Memory B cell (primary cell): ENCODE measurements around the gene TMEM30B.

ENCODE experiments used
- ATAC-seq: fragments of 150-1000 bp; cut with Tn5 transposase; 2 replicates; pipeline ENCODE4 v1.10.0; 2021; ENCODE audit warnings: low read depth, mild to moderate bottlenecking, moderate library complexity
- DNase-seq, 2 donors: peaks; one replicate each; pipeline ENCODE4 v3.0.0; 2022; ENCODE audit warnings: low spot score in 2 of 2
- H3K27ac Mint-ChIP-seq: one replicate; pipeline ENCODE4 v1.8.0; 2022; ENCODE audit warnings: mild to moderate bottlenecking, moderate library complexity, mixed read lengths
- H3K27me3 Mint-ChIP-seq: one replicate; pipeline ENCODE4 v1.8.0; 2022; ENCODE audit warnings: mixed read lengths
- H3K36me3 Mint-ChIP-seq: one replicate; pipeline ENCODE4 v1.8.0; 2022; ENCODE audit warnings: mild to moderate bottlenecking, mixed read lengths
- H3K4me1 Mint-ChIP-seq: one replicate; pipeline ENCODE4 v1.8.0; 2022; ENCODE audit warnings: mixed read lengths
- H3K4me3 Mint-ChIP-seq: one replicate; pipeline ENCODE4 v1.8.0; 2022; ENCODE audit warnings: mild to moderate bottlenecking, moderate library complexity, mixed read lengths
- H3K9me3 Mint-ChIP-seq: one replicate; pipeline ENCODE4 v1.8.0; 2022; ENCODE audit warnings: mixed read lengths

TMEM30B gene

GRCh38 chr14:61288228-61288627 lies 7.1 kb upstream of the TMEM30B start:
- Mint-ChIP-seq H3K36me3 (no peaks in the 10 kb centered on the region), H3K9me3 (no peaks in the 10 kb centered on the region), H3K4me3 (no peak overlapping the region), H3K27me3 (peaks cover 8% of the 10 kb centered on the region), H3K4me1 (no peaks in the 10 kb centered on the region), H3K27ac (no peak overlapping the region)
- ATAC-seq (no peak), DNase-seq (no peak)

DNA sequence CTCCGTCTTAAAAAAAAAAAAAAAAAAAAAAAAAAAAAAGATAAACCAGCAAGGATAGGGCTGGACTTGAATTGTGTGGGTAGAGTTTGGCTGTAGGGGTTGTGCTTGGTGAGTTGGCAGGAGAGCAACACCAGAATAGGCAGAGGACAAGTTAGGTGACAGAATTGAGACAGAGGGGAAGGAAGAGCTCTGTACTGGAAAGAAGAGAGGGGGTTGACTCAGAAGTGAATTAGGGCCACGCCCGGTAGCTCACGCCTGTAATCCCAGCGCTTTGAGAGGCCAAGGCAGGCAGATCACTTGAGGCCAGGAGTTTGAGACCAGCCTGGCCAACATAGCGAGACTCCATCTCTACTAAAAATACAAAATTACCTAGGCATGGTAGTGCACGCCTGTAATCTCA lies 6.1 kb upstream of the TMEM30B start:
- Mint-ChIP-seq H3K4me3 (no peak overlapping the region), H3K27me3 (peaks cover 12% of the 10 kb centered on the region), H3K4me1 (no peaks in the 10 kb centered on the region), H3K36me3 (no peaks in the 10 kb centered on the region), H3K27ac (no peak overlapping the region), H3K9me3 (no peaks in the 10 kb centered on the region)
- ATAC-seq: no peak
- no peak for DNase-seq

DNA sequence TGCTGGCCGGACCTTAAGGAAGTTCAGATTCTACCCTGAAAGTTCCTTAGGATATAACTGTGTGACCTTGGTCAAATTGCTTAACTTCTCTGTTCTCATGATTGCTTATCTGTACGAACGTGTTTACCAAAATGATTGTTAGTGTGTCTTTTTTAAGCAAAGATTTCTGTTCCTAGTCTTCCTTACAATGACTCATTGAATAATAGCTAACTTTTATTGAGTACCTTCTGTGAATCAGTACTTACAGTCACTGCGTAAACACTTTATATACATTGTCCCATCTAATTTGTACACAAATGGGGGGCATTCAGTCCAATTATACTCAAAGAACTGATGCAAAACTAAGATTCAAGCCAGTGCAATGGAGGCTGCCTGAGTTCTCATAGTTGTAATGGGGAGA lies 4.2 kb upstream of the TMEM30B start:
- H3K27ac Mint-ChIP-seq: no peak overlapping the region
- DNase-seq (no peak), ATAC-seq (no peak)
- H3K27me3 Mint-ChIP-seq: peaks cover 16% of the 10 kb centered on the region
- H3K4me1 Mint-ChIP-seq: peaks cover 3% of the 10 kb centered on the region
- H3K36me3 Mint-ChIP-seq: no peaks in the 10 kb centered on the region
- no peaks in the 10 kb centered on the region for H3K9me3 Mint-ChIP-seq
- no peak overlapping the region for H3K4me3 Mint-ChIP-seq

GRCh38 chr14:61284001-61284400 lies 2.9 kb upstream of the TMEM30B start:
- H3K9me3 Mint-ChIP-seq: no peaks in the 10 kb centered on the region

DNA sequence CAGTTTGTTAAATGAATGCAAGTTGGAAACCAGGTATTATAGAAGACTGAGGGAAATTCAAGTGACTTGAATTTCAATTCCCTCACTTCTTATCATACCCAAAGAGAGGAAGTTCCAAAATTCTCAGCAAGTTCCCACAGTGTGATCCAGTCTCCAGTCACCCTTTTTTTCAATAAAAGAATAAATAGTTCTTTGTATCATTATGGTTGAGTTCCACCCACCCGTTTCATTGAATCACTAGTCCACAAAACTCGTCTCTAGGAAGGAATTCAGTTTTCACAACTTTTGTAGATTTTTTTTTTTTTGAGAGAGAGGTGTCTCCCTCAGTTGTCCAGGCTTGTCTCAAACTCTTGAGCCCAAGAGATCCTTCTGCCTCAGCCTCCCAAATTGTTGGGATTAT lies 1.6 kb upstream of the TMEM30B start:
- DNase-seq: no peak
- no peak overlapping the region for H3K4me3 Mint-ChIP-seq
- H3K27me3 Mint-ChIP-seq: peaks cover 30% of the 10 kb centered on the region
- H3K9me3 Mint-ChIP-seq: no peaks in the 10 kb centered on the region
- ATAC-seq: no peak
- H3K36me3 Mint-ChIP-seq: no peaks in the 10 kb centered on the region
- H3K4me1 Mint-ChIP-seq: peaks cover 6% of the 10 kb centered on the region
- no peak overlapping the region for H3K27ac Mint-ChIP-seq

More at GRCh38 chr14:61284001-61284400, 2.9 kb upstream of the TMEM30B start:
- peaks cover 28% of the 10 kb centered on the region for H3K27me3 Mint-ChIP-seq
- no peak overlapping the region for H3K27ac Mint-ChIP-seq
- DNase-seq: no peak
- no peaks in the 10 kb centered on the region for H3K36me3 Mint-ChIP-seq
- no peak overlapping the region for H3K4me3 Mint-ChIP-seq
- ATAC-seq: no peak
- H3K4me1 Mint-ChIP-seq: peaks cover 6% of the 10 kb centered on the region

DNA sequence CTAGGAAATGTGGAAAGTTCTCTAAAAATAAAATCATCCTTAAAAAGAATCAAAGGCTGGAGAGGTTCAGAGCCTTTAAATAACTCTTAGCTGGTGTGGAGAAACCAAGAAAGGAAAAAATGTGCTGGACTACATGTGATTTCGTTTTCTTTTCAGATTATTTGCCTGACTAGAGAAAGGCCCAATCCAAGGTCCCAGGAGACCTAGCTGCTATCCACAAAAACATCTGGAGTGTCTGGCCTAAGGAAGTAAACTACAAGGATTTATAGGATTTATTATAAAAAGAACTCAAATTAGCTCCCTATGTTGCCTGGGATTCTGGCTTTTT lies 774 bp upstream of the TMEM30B start:
- Mint-ChIP-seq H3K27me3 (peaks cover 29% of the 10 kb centered on the region), H3K9me3 (no peaks in the 10 kb centered on the region), H3K4me3 (no peak overlapping the region), H3K4me1 (peaks cover 6% of the 10 kb centered on the region), H3K27ac (no peak overlapping the region), H3K36me3 (no peaks in the 10 kb centered on the region)
- DNase-seq (no peak), ATAC-seq (no peak)

DNA sequence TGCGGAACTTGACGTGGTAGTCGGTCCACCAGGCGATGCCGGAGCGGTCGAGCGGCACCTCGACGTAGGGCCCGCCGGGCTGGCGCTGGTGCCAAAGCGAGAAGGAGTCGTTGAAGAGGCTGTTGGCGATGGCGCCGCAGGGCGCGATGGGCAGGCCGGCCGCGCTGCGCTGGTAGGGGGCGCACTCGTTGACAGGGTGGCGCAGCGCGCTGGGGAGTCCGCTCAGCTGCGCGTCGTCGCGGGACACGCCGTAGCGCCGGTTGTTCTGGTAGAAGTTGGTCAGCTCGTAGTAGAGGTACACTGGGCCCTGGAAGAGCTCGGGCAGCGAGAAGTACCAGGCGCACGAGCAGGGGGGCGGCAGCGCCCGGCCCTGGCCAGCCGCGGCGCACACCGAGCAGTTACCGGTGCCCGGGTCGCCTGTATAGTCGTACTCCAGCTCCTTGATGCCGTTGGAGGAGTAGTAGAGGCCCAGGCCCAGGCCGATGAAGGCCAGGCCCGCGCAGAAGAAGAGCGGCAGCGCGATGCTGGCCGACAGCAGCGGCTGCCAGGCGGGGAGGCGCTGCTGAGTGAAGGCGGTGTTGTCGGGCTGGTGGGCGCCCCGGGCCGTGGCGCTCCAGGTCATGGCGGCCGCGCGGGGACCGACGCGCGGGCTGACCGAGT lies 482 bp downstream of the TMEM30B start:
- Mint-ChIP-seq H3K27me3 (peaks cover 29% of the 10 kb centered on the region), H3K27ac (no peak overlapping the region), H3K4me1 (peaks cover 6% of the 10 kb centered on the region), H3K9me3 (no peaks in the 10 kb centered on the region), H3K4me3 (peak overlapping the region; percentile 75), H3K36me3 (no peaks in the 10 kb centered on the region)
- ATAC-seq: peak; percentile 62
- peak; percentile 18 to 34 for DNase-seq

DNA sequence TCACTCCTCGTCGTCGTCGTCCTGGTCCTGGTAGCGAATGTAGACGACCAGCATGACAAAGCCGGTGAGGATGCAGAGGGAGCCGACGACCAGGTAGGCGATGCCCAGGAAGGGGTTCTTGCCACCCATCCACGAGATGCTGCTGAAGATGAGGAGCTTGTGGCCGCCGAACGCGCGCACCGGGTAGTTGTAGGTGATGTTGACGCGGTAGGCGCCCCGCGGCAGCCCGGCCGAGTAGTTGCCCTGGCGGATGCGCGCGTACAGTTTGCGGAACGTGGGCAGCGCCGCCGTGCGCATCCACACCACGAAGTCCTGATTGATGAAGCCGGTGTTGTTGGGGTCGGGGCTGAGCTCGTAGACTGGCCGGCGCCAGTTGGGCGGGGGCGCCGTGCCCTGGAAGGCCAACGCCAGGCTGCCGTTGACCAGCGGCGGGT lies 1.0 kb downstream of the TMEM30B start:
- DNase-seq: peak in 1 of 2 donors; percentile 12
- Mint-ChIP-seq H3K9me3 (no peaks in the 10 kb centered on the region), H3K27me3 (peaks cover 26% of the 10 kb centered on the region), H3K36me3 (no peaks in the 10 kb centered on the region), H3K4me3 (peak overlapping the region; percentile 75), H3K4me1 (peaks cover 6% of the 10 kb centered on the region), H3K27ac (no peak overlapping the region)
- ATAC-seq: no peak

- Mint-ChIP-seq H3K9me3 (no peaks in the 10 kb centered on the region), H3K27ac (no peak overlapping the region), H3K36me3 (no peaks in the 10 kb centered on the region), H3K4me1 (peaks cover 6% of the 10 kb centered on the region), H3K4me3 (no peak overlapping the region), H3K27me3 (peaks cover 31% of the 10 kb centered on the region)
- ATAC-seq (no peak), DNase-seq (no peak)
These were observed 2.1 kb downstream of the TMEM30B start for GRCh38 chr14:61279082-61279481.

GRCh38 chr14:61277784-61278183 lies 3.4 kb downstream of the TMEM30B start:
- no peak for DNase-seq
- no peak overlapping the region for H3K4me3 Mint-ChIP-seq
- H3K36me3 Mint-ChIP-seq: no peaks in the 10 kb centered on the region
- peaks cover 33% of the 10 kb centered on the region for H3K27me3 Mint-ChIP-seq
- ATAC-seq: no peak
- H3K9me3 Mint-ChIP-seq: no peaks in the 10 kb centered on the region
- no peak overlapping the region for H3K27ac Mint-ChIP-seq
- H3K4me1 Mint-ChIP-seq: peaks cover 6% of the 10 kb centered on the region

- no peak for DNase-seq
- H3K27me3 Mint-ChIP-seq: peaks cover 32% of the 10 kb centered on the region
- H3K9me3 Mint-ChIP-seq: no peaks in the 10 kb centered on the region
- no peaks in the 10 kb centered on the region for H3K36me3 Mint-ChIP-seq
- no peak overlapping the region for H3K27ac Mint-ChIP-seq
- H3K4me1 Mint-ChIP-seq: peaks cover 6% of the 10 kb centered on the region
- ATAC-seq: no peak
- H3K4me3 Mint-ChIP-seq: no peak overlapping the region
These were observed 3.9 kb downstream of the TMEM30B start for GRCh38 chr14:61277232-61277631.

DNA sequence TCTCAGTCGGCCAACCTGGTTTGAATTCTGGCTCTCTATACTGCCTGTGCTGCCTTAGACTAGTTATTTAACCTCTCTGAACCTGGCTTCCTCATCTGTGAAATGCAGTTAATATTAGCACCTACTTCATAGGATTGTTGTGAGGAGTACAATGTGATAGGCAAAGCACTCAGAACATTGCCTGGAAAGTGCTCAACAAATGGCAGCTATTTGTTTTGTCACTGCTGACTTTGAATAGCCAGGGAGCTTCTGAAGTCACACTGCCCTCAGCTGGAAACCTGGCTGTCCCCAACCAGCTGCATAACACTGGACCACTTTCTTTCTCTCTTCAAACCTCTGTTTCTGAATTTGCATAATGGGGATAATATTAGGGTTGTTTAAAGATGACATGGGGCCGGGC lies 9.6 kb downstream of the TMEM30B start:
- peaks cover 21% of the 10 kb centered on the region for H3K27me3 Mint-ChIP-seq
- no peaks in the 10 kb centered on the region for H3K9me3 Mint-ChIP-seq
- no peak overlapping the region for H3K27ac Mint-ChIP-seq
- no peaks in the 10 kb centered on the region for H3K36me3 Mint-ChIP-seq
- no peak for ATAC-seq
- H3K4me1 Mint-ChIP-seq: peaks cover 3% of the 10 kb centered on the region
- DNase-seq: no peak
- H3K4me3 Mint-ChIP-seq: no peak overlapping the region

GRCh38 chr14:61270714-61271113 lies 10.4 kb downstream of the TMEM30B start:
- ATAC-seq: no peak
- Mint-ChIP-seq H3K36me3 (no peaks in the 10 kb centered on the region), H3K4me3 (no peak overlapping the region), H3K4me1 (peaks cover 3% of the 10 kb centered on the region), H3K27me3 (peaks cover 21% of the 10 kb centered on the region), H3K9me3 (no peaks in the 10 kb centered on the region), H3K27ac (no peak overlapping the region)
- DNase-seq: no peak

- Mint-ChIP-seq H3K4me1 (peaks cover 3% of the 10 kb centered on the region), H3K36me3 (no peaks in the 10 kb centered on the region), H3K27ac (no peak overlapping the region), H3K4me3 (peak overlapping the region; percentile 45), H3K27me3 (peaks cover 25% of the 10 kb centered on the region), H3K9me3 (no peaks in the 10 kb centered on the region)
- DNase-seq (peak; percentile 55 to 61), ATAC-seq (peak; percentile 86)
These were observed 11.6 kb downstream of the TMEM30B start for GRCh38 chr14:61269321-61270083.

DNA sequence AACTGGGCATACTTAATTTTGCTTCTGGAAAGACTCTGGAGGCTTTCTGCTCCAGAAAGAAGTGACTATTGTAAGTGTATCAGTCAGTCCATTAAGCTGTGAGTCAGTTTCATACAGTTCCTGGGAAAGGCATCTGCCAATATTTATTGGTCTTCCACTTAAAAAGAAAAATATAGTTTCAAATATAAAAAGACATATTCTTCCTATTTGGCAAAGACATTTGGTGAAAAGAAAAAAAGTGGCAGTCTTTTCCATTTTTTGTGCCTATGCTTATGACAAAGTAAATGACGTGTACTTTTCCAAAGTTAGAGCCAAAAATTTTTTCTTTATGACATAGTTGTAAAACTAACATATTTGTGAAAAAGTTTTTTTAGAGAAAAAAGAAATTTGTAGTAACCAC lies 12.3 kb downstream of the TMEM30B start:
- ATAC-seq: no peak
- H3K9me3 Mint-ChIP-seq: no peaks in the 10 kb centered on the region
- peaks cover 3% of the 10 kb centered on the region for H3K4me1 Mint-ChIP-seq
- DNase-seq: no peak
- no peak overlapping the region for H3K4me3 Mint-ChIP-seq
- no peaks in the 10 kb centered on the region for H3K36me3 Mint-ChIP-seq
- H3K27me3 Mint-ChIP-seq: peaks cover 18% of the 10 kb centered on the region
- no peak overlapping the region for H3K27ac Mint-ChIP-seq
